PC-3 (cell line): Measurements from ENCODE around the gene SRGAP3.

Source experiments
- EZH2 ChIP-seq: fragments of 300-600 bp; sonication (generic); IDR thresholded peaks from one replicate; pipeline ENCODE4 v1.6.1; 2017; ENCODE audit warnings: antibody characterized with exemption, mild to moderate bottlenecking, low read length; ENCODE audit not compliant: unreplicated experiment
- EZH2phosphoT487 ChIP-seq: fragments of 300-600 bp; sonication (generic); IDR thresholded peaks from 2 replicates; pipeline ENCODE4 v1.6.1; 2018; ENCODE audit warnings: mild to moderate bottlenecking, antibody characterized with exemption, low read length, borderline replicate concordance
- TF ChIP-seq, protein P1 (sequence below): fragments of 300-600 bp; sonication (generic); conservative IDR thresholded peaks from 2 replicates; pipeline ENCODE4 v1.5.1; 2017; ENCODE audit warnings: antibody characterized with exemption, low read depth, mild to moderate bottlenecking, low read length

DNA sequence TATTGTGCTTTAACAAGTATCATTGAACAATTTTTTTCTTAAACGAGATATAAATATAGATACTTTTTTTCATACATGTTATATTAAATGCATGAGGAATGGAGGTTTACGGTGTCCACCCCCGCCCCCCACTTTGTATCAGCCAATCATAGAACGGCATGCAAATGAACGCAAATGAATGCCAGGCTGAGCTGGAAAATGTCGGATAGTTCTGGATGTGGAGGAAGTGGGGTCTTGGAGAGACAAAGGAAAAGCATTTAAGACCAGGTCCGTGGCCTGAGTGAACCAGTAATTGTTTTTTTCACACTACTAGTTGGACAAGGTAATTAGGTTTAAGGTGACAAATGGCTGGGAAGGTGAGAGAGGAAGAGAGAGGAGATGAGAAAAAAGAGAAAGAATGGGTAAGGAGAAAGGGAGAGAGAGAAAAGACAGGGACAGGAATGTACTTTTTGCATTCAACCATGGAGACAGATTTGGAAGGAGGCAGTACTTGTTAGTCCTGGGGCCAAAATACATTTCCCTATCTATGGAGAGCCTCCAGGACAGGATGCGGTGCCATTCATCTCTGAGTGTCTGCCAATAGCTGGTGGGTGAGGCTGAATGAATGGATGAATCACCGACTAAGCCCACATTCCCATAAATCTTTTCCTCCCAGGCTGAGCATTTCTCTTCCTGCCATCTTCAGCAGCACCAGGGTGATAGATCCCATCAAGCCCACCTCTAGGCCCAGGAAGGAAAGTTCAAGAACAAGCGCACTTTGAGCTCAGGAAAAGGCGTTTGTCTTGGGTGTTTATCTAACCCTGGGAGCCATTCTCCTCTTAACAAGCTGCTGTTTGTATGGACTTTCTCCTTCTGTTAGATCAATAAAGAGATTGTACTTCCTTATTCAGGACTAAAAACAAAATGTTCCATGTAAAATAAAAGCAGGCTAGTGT is 284.7 kb downstream of the SRGAP3 start:
- TF ChIP-seq, protein P1, sequence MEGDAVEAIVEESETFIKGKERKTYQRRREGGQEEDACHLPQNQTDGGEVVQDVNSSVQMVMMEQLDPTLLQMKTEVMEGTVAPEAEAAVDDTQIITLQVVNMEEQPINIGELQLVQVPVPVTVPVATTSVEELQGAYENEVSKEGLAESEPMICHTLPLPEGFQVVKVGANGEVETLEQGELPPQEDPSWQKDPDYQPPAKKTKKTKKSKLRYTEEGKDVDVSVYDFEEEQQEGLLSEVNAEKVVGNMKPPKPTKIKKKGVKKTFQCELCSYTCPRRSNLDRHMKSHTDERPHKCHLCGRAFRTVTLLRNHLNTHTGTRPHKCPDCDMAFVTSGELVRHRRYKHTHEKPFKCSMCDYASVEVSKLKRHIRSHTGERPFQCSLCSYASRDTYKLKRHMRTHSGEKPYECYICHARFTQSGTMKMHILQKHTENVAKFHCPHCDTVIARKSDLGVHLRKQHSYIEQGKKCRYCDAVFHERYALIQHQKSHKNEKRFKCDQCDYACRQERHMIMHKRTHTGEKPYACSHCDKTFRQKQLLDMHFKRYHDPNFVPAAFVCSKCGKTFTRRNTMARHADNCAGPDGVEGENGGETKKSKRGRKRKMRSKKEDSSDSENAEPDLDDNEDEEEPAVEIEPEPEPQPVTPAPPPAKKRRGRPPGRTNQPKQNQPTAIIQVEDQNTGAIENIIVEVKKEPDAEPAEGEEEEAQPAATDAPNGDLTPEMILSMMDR: no peak
- TF ChIP-seq EZH2 (no peak), EZH2phosphoT487 (no peak)
